ENCODE data around the gene IGSF8.

GRCh38 chr1:160129558-160129957, 31.1 kb upstream of the IGSF8 start:
- TF ChIP-seq CTCF (IDR thresholded peaks at IDR 0.05) (no peak), EP300 (IDR thresholded peaks at IDR 0.05; ENCODE audit: borderline replicate concordance in 1 of 2, low read depth in 1 of 2, low read length in 1 of 2) (no peak), GABPA (IDR thresholded peaks at IDR 0.05; ENCODE audit: low read depth) (no peak), TEAD4 (IDR thresholded peaks at IDR 0.05; ENCODE audit: borderline replicate concordance, insufficient read depth) (no peak), ZBTB33 (IDR thresholded peaks at IDR 0.05; ENCODE audit: borderline replicate concordance, low read depth) (no peak), YY1 (IDR thresholded peaks at IDR 0.05; ENCODE audit: low read depth) (no peak)
- TF ChIP-seq, protein P1, sequence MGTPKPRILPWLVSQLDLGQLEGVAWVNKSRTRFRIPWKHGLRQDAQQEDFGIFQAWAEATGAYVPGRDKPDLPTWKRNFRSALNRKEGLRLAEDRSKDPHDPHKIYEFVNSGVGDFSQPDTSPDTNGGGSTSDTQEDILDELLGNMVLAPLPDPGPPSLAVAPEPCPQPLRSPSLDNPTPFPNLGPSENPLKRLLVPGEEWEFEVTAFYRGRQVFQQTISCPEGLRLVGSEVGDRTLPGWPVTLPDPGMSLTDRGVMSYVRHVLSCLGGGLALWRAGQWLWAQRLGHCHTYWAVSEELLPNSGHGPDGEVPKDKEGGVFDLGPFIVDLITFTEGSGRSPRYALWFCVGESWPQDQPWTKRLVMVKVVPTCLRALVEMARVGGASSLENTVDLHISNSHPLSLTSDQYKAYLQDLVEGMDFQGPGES (IDR thresholded peaks at IDR 0.05; ENCODE audit: low read depth, low read length) = no peak
- TF ChIP-seq, protein P2, sequence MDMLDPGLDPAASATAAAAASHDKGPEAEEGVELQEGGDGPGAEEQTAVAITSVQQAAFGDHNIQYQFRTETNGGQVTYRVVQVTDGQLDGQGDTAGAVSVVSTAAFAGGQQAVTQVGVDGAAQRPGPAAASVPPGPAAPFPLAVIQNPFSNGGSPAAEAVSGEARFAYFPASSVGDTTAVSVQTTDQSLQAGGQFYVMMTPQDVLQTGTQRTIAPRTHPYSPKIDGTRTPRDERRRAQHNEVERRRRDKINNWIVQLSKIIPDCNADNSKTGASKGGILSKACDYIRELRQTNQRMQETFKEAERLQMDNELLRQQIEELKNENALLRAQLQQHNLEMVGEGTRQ (IDR thresholded peaks at IDR 0.05; ENCODE audit: borderline replicate concordance, low read depth, low read length) = no peak

All from SK-N-SH (cell line).